Duodenal mucosa (tissue), 2 donors: ENCODE data around the gene RBM38.

ENCODE experiments used
- H3K27ac ChIP-seq: one replicate; pipeline ENCODE4 v1.7.0; 2013; ENCODE audit warnings: low read depth, low read length
- H3K27me3 ChIP-seq, 2 donors: one replicate each; pipeline ENCODE4 v1.7.0; 2013; ENCODE audit warnings: low read length in 2 of 2, control low read depth in 1 of 2; ENCODE audit not compliant: insufficient read depth in 2 of 2, control insufficient read depth in 1 of 2
- H3K36me3 ChIP-seq, 2 donors: one replicate each; pipeline ENCODE4 v1.7.0; 2013; ENCODE audit warnings: low read length in 2 of 2, control low read depth in 1 of 2; ENCODE audit not compliant: insufficient read depth in 2 of 2, control insufficient read depth in 1 of 2
- H3K4me1 ChIP-seq, 2 donors: one replicate each; pipeline ENCODE4 v1.7.0; 2013; ENCODE audit warnings: low read length in 2 of 2, control low read depth in 1 of 2; ENCODE audit not compliant: insufficient read depth in 2 of 2, control insufficient read depth in 1 of 2
- H3K4me3 ChIP-seq, 2 donors: one replicate each; pipeline ENCODE4 v1.7.0; 2013; ENCODE audit warnings: low read length in 2 of 2, low read depth in 1 of 2
- H3K9ac ChIP-seq, 2 donors: one replicate each; pipeline ENCODE4 v1.7.0; 2013; ENCODE audit warnings: low read length in 2 of 2, low read depth in 1 of 2
- H3K9me3 ChIP-seq, 2 donors: one replicate each; pipeline ENCODE4 v1.7.0; 2013; ENCODE audit warnings: low read length in 2 of 2, control low read depth in 1 of 2; ENCODE audit not compliant: control insufficient read depth in 1 of 2

The RBM38 gene

DNA sequence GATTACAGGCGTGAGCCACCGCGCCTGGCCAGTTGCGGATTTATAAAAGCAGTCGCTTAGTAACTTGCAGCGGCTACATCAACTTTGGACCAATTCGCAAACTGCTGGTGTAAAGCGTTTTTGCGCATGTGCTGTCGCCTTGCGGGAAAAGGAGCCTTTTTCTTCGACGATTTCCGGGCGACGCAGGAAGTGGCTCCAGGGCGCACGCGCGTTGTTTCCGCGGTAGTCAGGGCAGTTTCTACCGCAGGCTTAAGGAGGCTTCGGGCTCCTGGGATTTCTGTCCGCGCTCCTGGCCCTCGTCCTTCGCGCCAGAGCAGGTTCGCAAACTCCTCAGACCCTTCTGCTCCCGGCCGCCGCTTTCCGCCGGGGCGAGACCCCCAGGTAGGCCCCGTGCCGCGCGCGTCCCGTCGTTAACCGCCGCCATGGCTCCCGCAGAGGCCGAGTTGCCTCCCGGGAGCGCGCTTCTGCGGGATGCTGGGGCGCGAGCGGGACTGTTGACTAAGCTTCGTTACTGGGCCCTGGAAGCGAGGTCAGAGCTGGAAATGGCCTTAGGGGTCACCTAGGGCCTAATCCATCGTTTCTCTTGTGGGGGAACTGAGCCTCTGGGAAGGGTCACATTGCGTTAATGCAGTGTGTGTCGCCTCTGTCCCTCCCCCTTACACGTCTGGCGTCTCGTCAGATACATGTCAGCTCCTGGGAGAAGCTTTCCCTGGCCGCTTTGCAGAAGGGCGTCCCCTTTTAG lies 40.0 kb upstream of the RBM38 start, which contains the start of gene RAE1:
Gene RAE1, plus strand, starts transcription at position 214 of the 742 bp plus-strand sequence. CDS start 2,784 bp downstream, outside the sequence.
- Histone ChIP-seq H3K27me3 (no peaks in the 10 kb centered on the region), H3K9ac (peak within 1 kb of the TSS; percentile 74 to 84), H3K9me3 (no peaks in the 10 kb centered on the region), H3K36me3 (peaks cover 20 to 31% of the 10 kb centered on the region in 2 donors), H3K4me3 (peak within 1 kb of the TSS; percentile 98 to 99), H3K27ac (peak within 1 kb of the TSS; percentile 71), H3K4me1 (peaks cover 12 to 16% of the 10 kb centered on the region in 2 donors)

DNA sequence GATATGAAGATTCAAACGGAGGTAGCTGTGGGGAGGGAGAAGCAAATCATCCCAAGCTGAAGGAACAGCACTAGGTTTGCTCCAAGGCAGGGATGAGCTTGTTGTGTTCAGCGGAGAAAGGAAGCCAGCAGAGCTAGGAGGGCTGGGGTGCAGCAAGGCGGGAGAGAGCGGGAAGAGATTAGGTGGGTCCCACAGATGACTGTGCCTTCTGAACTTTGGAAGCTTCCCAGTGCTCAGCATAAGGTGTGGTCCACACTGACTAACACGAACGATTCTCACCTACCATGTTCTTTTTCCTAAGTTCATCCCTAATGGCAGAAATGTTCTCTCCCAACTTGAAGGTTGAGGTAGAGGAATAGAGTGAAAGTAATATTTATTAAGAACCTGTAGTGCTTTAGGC lies 38.9 kb upstream of the RBM38 start:
- Histone ChIP-seq H3K27me3 (no peaks in the 10 kb centered on the region), H3K27ac (no peak overlapping the region), H3K4me1 (peaks cover 12 to 16% of the 10 kb centered on the region in 2 donors), H3K4me3 (peak overlapping the region; percentile 98 to 99), H3K9ac (peak overlapping the region in 1 of 2 donors; percentile 84), H3K36me3 (peaks cover 20 to 34% of the 10 kb centered on the region in 2 donors), H3K9me3 (no peaks in the 10 kb centered on the region)

DNA sequence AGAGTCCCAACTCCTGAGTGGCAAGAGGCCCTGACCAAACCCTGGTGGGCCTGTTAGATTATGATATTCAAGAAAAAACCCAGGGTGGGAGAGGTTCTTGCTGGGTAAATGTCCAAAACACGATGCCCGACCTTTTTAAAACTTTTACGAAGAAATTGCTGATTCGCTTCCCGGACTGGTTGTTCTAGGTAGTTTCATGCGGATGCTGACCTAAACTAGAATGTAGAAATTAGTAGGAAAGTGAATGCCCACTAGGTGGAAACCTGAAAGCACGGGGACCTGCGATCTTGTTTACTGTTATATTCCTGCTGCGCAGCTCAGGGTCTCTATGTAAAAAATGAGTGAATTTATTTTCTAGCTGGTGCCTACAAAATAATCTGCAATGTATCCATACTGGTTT lies 37.8 kb upstream of the RBM38 start:
- H3K36me3 ChIP-seq: peaks cover 20 to 34% of the 10 kb centered on the region in 2 donors
- no peak overlapping the region for H3K4me3 ChIP-seq
- H3K9me3 ChIP-seq: no peaks in the 10 kb centered on the region
- H3K27ac ChIP-seq: no peak overlapping the region
- no peaks in the 10 kb centered on the region for H3K27me3 ChIP-seq
- no peak overlapping the region for H3K9ac ChIP-seq
- peaks cover 12 to 16% of the 10 kb centered on the region in 2 donors for H3K4me1 ChIP-seq

DNA sequence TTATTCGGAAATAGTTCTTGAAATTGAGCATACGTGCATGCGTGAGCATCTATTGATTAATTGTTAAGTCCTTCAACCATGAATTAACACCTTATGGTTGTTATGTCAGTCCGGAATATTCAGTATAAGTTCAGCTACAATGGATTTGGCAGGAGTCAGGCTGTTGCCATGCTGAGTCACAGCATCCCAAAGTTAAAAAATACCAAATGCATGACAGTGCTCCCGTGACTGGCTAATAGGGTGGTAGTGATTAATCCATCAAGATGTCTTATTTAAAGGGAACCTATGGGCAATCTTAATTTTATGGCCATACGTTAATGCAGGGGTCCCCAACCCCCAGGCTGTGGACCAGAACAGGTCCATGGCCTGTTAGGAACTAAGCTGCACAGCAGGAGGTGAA lies 29.7 kb upstream of the RBM38 start:
- Histone ChIP-seq H3K27ac (no peak overlapping the region), H3K9me3 (no peaks in the 10 kb centered on the region), H3K4me1 (no peaks in the 10 kb centered on the region), H3K36me3 (peaks cover 18 to 39% of the 10 kb centered on the region in 2 donors), H3K4me3 (no peak overlapping the region), H3K27me3 (no peaks in the 10 kb centered on the region), H3K9ac (no peak overlapping the region)

DNA sequence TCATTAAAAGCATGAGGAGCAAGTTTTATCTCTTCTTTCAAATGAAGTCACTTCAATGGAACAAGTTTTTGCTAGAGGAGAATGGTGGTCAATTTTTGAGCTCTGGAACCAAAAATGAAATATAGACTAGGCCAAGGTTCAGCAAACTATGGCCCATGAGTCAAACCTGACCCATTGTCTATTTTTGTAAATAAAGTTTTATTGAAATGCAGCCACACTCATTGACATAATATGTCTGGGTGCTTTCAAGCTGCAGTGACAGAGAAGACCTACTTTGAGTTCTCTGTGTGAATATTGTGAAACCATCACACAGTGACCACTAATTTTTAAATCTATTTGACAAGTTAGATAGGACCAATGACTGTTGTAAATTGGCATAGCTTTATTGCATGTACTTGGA lies 26.7 kb upstream of the RBM38 start:
- Histone ChIP-seq H3K9ac (no peak overlapping the region), H3K27ac (no peak overlapping the region), H3K4me3 (no peak overlapping the region), H3K36me3 (peaks cover 32 to 67% of the 10 kb centered on the region in 2 donors), H3K27me3 (no peaks in the 10 kb centered on the region), H3K4me1 (no peaks in the 10 kb centered on the region), H3K9me3 (no peaks in the 10 kb centered on the region)

DNA sequence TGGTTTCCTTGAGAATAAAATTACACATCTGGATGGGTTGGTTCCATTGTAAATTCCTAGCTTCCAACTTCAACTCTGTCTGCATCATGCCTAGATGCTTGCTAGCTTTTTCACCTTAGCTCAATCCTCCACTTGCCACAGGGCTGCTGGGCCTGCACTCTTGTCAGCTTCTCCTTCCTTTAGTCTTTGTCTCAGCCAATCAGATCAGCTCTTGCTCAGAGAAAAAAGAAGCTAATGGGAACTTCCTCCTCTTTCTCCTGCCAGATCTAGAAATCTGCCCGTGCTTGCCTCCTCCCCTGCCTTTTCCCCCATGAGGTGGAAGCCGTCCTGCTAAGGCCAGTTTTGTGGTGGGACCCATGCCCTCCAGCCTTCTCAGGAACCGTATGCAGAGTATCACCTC lies 21.6 kb upstream of the RBM38 start:
- Histone ChIP-seq H3K4me1 (no peaks in the 10 kb centered on the region), H3K27me3 (no peaks in the 10 kb centered on the region), H3K27ac (no peak overlapping the region), H3K9ac (no peak overlapping the region), H3K4me3 (no peak overlapping the region), H3K36me3 (peaks cover 56 to 95% of the 10 kb centered on the region in 2 donors), H3K9me3 (no peaks in the 10 kb centered on the region)

DNA sequence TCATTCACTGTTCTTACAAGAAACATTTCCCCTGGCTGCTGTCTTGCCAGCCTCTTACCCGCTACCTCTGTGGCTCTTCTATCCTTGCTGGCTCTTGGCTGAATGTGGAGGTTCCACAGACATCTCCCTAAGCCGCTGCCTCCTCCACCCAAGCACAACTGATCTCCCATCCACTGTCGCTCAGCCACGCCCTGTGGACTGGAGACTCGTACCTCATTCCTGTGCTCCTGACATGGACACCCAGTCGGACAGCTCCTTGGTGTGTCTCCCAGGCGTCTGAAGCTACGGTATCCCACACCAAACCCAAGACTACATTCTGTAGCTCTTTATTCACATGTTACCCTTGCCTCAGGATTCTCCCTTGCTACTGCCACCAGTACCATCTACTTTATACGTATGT lies 20.9 kb upstream of the RBM38 start:
- Histone ChIP-seq H3K27ac (no peak overlapping the region), H3K4me3 (no peak overlapping the region), H3K36me3 (peaks cover 61 to 97% of the 10 kb centered on the region in 2 donors), H3K4me1 (no peaks in the 10 kb centered on the region), H3K9ac (no peak overlapping the region), H3K27me3 (no peaks in the 10 kb centered on the region), H3K9me3 (no peaks in the 10 kb centered on the region)

DNA sequence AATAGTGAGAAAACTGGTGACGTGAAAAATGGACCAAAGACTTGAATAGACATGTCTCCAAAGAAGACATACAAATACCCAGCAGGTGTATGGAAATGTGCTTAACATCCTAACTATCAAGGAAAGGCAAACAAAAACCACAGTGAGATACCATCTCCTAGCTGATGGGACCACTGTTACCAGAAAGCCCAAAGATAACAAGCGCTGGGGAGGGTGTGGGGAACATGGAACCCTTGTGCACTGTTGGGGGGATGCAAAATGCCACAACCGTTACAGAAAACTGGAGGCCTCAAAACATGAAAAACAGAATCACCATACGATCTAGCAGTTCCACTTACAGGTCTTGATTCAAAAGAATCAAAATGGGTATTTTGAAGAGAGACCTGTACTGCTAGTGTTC lies 19.8 kb upstream of the RBM38 start:
- peaks cover 59 to 94% of the 10 kb centered on the region in 2 donors for H3K36me3 ChIP-seq
- no peak overlapping the region for H3K4me3 ChIP-seq
- no peaks in the 10 kb centered on the region for H3K4me1 ChIP-seq
- no peaks in the 10 kb centered on the region for H3K9me3 ChIP-seq
- H3K9ac ChIP-seq: no peak overlapping the region
- H3K27me3 ChIP-seq: no peaks in the 10 kb centered on the region
- no peak overlapping the region for H3K27ac ChIP-seq

DNA sequence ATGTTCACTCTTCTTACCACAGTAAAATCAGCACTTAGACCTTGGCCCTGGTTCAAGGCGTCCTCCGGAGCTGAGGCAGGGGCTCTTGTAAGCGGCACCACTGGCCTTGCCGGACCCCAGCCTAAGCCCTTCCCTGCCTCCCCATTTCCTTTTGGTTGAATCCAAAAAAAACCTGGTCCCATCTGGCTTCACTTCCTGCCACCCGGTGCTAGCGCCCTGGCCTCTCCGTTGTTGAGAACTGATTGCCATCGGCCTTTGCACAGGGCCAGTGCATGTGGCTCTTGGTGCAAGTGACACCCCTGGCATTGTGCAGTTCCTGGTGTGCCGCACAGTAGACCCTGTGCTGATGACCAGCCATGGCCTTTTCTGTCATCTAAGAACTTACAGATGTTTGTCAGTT lies 19.0 kb upstream of the RBM38 start:
- H3K27me3 ChIP-seq: no peaks in the 10 kb centered on the region
- H3K36me3 ChIP-seq: peaks cover 55 to 94% of the 10 kb centered on the region in 2 donors
- H3K4me3 ChIP-seq: no peak overlapping the region
- no peak overlapping the region for H3K9ac ChIP-seq
- H3K27ac ChIP-seq: no peak overlapping the region
- H3K9me3 ChIP-seq: no peaks in the 10 kb centered on the region
- H3K4me1 ChIP-seq: no peaks in the 10 kb centered on the region

DNA sequence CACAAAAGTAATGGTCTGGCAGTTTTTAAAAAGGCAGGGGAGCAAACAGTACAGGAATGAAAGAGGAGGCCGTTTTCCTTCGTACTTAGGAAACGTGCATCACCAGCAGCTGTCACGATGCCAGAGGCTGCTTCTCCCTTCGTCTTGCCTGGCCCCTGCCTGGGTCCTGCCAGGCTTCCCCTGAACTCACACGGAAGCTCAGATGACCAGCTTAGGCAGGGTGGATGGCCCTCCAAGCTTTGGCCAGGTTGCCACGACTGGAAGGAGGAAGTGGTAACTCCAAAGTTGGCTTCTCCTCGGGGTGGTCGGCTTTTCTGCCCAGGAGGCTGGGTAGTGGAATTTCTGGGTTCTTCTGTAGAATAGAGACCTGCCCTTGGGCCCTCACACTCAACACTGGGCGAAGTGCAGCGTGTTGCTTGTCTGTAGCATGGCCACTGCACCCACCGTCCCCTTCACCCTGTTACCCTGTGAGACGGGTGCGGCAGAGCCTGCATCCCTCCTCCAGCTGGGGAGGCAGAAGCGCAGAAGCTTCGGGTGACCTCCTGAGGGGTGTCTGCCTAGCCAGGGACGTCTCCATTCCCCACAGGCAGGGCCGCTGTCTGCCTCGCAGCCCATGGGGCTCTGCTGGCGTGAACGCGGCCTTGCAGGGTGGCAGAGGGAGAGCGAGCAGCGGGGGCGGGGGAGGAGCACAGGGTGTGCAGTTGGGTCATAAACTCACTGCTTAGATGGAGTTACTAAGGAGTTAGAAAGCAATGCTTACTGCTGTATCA lies 18.4 kb upstream of the RBM38 start:
- no peaks in the 10 kb centered on the region for H3K4me1 ChIP-seq
- H3K9me3 ChIP-seq: no peaks in the 10 kb centered on the region
- peaks cover 60 to 95% of the 10 kb centered on the region in 2 donors for H3K36me3 ChIP-seq
- no peak overlapping the region for H3K27ac ChIP-seq
- no peak overlapping the region for H3K9ac ChIP-seq
- no peaks in the 10 kb centered on the region for H3K27me3 ChIP-seq
- no peak overlapping the region for H3K4me3 ChIP-seq
